GM18526 (cell line): ENCODE measurements around the gene METTL1.
A peak's percentile ranks its signal among the peaks of the same experiment; 100 is the strongest.

Experiments used
- POLR2A ChIP-seq: IDR thresholded peaks from 3 replicates; pipeline ENCODE4 v1.6.1; 2011; ENCODE audit not compliant: insufficient read length; ENCODE audit errors: extremely low read depth

METTL1 gene

DNA sequence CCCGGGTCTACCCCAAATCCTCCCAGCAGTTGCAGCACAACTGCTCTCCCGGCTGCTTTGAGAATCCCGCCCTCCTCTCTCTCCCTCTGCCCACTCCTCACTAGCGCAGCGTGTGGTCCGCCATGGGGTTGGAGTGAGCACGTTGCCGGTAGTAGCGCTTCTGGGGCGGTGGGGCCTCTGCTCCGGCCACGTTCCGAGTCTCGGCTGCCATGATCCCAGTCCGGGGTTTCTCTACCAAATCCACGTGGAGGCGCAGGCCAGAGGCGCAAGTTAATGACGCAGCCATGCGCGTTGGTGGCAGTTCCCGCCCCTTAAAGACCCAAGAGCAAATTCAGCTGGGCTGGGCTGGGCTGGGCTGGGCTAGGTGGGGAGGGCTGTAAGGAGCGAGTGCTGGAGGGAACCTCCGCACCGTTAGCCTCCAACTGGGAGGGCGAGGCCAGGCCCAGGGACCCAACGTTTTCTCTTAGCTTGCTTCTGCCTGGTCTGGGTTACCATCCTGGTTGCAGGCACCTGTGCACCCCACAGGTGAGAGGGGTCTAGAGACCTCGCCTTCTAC lies at the start of gene METTL1:
Gene METTL1 (minus strand): TSS at position 233 of the 556 bp plus-strand sequence. CDS start 22 bp downstream, at position 211.
- peak; percentile 80 for TF ChIP-seq POLR2A

DNA sequence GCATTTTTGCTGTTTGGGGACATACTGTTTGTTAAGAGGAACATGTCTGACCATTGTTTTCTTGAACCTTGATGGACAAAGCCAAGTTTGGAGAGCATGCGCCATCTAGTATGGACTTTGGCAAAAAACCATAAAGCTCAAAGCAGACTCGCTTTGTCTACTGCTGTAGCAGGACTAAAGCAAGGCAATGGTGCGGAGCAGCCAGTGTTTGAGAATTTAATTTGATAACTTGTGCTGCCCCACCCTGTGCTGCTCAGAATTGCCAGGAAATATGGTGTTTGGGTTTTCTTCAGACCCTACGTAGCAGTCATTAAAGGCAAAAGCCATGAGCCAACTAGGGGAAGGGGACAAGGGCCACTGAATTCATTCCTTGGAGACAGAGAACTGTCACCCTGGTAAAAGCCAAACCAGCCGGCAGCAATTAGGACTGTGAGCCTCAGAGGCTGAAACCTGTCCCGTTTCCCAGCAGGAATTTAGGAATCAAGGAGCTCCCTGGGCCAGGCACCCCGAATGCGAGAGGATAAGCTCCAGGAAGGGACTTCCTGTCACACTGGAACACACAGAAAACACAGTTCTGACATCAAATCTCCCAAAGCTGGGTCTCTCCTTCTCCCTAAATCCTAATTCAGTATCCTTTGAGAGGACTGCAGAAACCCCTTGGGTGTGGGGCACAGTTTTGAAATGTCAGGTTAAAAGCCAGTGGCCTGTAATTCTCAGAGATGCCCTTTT lies 45.5 kb upstream of the METTL1 start:
- TF ChIP-seq POLR2A, result no peak

DNA sequence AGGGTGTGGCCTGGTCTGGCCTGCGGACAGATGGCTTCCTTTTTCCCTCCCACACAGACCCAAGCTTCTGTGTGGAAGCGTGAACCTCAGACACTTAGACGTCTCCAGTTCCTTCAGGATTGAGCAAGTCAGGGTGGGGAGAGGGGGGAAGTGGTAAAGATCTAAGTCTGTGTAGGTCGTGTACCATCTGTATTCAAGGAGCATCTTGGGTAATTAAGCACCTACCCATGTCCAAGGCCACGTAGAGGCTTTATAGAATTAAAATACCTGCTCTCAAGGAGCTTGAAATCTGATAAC lies 44.9 kb upstream of the METTL1 start:
- TF ChIP-seq POLR2A, result no peak

DNA sequence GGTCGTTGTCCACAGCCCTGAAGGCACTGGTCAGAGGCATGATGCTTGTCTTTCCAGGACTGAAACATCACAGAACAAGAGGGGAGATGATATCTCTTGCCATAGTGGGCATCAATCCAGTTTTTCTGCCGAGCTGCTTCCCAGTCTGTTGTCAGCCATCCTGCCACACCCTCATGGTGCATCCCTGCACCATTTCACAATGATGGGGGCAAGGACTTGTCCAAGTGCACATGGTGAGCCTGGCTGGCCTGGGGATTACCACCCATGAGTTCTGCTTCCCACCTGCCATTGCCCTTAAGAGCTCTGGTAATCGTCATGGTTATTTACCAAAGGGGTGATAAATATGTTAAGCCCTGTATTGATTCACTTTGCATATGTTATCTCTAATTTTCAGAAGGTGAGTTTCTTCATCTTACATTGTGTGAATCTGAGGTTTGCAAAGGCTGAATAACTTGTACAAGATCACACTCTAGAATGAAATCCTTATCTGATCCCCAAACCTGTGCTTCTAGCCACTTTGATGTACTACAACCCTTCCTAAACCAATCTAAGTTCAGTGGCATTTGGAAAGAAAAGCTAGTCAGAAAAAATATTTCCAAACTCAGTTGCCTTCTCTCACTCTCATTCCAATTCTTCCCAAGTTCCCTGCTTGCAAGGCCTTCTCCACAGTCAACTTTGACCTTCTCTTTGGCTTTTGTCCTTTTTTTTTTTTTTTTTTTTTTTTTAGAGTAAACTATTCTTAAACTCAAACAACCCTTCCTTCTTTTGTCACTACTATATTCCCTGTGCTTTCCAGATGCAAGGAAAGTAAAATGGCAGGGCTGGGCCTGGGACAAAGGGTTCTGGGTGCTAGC lies 44.3 kb upstream of the METTL1 start:
- no peak for TF ChIP-seq POLR2A

DNA sequence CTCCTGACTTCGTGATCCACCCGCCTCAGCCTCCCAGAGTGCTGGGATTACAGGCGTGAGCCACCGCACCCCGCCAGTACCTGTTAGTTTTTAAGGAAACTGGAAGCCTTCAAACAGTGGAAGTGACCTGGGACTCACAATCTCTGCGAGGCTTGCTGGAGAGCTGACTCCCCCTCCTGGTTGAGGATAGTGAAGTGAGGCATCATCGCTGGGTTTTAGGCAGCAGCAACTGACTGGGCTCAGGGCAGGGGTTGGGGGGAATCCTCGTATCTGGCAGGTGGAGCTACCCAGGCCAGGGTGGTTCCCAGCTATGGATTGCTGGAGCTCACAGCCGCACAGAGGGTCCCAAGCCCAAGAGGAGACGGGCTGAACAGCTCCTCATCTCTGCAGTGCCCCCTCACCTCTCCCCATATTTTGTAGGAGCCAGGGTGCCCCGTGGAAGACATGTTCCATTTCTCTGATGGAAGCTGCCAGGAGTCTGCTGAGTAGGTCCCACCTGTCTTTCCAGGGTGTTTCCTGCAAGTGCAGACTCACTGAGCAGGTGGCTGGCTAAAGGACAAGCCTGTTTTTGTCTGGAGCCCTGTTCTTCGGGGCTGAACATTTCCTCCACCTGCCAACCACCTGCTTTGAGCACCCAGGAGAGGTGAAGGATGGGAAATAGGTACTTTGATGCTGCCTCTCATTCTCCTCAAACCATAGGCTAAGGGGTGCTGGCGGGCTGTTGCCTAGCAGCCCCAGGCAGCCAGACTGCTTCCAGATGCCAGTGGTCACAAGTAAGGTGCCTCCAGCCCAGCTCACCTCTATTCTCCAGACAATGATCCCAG lies 43.5 kb upstream of the METTL1 start:
- TF ChIP-seq POLR2A, result no peak

DNA sequence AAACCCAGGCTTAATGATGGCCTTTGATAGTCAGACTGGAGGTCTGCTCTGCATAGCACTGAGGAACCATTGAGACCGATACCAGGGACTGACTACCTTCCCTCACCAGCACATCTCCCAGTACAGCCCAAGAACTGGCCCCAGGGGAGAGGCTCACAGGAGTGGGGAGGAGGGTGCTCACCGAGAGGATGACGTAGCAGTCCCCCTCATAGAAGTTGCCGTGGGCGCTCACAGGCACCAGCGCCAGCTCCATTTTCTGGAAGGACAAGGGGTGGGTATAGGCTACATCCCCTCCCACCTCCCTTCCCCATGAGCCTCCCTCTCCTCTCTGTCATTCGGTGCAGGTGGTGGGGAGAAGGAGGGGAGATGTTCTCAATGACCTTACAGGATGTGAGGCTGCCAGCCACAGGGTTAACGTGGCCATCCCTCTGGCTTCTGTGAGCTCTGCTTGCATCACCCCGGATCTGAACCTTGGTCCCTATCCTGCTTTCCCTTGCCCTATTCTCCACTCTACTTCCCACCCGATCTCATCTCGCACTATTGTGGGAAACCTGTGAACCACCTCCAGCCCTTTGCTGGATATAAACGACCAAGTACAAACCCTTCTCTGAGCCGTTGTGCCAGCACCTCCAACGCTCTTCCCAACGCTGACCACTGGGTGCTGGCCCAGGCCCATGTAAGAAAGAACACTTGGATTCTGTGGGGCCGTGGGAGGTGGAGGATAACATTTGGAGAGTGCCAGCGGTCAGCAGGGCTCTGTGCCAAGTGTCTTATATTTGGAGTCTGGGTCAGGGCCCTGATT lies 42.3 kb upstream of the METTL1 start:
- TF ChIP-seq POLR2A, result no peak

DNA sequence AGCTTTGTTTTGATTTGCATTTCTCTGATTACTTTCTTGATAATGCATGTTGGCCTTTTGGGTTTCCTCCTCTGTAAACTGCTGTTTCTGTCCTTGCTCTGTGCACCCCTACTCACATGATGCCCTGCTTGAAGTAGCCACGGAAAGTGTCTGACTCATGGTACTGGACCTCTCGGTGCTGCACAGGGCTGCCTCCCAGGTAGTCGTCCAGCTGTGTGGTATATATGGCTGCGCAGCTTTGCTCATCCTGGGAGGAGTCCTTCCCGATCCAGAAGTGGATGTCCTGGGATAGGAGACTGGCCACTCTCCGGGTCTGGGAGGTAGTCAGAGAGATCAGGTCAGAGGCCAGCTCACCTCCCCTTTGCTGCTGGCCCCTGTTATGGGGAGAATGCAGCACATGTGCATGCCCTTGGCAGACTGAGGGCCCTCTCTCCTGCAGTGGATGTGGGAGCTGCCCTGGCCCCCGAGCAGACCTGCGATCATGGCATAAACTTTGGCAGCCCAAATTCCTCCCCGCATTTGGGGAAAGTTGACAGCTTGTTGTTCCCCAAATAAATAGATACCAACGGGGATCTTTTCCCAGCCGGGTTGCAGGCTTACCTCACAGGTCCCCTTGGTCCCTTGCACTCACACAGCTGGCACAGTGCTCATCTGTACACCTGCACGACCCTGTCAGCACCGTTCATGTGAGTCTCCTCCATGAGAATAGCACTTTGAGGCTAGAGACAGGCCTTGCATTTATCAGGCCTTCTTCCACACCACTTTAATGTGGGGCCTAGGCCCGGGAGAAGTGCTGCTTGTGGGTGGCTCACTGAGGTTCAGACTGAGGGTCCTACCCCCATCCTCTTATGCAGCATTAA lies 41.4 kb upstream of the METTL1 start:
- no peak for TF ChIP-seq POLR2A

DNA sequence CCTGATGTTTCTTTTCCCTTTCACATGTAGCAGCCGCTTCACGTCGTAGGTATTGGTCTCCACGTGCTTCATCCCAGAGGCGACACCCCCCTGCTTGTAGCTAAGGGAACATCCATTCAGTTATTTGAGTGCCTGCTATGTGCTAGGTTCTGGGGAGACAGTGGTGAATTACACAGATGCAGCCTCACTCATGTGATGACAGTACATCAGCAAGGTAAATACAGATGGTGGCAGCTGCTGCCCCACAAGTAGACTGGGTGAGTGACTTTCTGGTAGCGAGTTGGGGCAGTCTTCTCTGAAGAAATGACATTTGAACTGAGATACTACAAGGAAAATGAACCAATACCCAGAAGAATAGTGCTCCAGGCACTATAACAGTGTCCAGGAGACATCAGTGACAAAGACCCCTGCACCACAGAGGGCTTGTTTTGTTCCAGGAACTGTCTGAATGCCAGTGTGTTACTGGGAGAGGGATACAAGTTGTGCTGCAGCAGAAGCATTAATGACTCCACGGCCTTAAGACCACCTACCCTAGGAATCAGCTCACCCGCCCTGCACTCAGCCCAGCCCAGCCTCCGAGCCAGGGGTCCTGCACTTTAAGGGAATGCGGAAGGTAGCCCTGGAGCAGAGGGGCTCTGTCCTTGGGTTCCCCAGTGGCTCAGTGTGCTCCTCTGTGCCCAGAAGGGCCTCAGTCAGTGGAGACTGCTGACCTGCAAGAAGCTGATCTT lies 39.3 kb upstream of the METTL1 start:
- TF ChIP-seq POLR2A, result no peak

DNA sequence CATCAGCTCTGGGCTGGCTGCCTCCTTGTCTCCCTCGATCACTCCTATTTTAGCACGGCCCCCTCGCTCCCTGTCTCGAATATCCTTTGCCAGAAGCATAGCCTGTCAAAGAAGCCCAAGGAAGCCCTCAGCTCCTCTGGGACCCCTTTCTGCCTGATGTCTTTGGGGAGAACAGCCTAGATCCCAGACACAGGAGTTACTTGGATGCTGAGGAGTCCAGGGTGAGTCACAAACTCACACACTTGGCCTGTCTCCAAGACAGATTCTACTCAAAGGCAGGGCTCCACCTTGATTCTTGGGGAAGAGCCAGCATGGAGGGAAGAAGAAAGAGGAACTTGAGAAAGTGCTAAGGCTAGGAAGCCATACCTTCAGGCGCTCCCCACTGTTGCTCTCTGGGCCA lies 38.5 kb upstream of the METTL1 start:
- TF ChIP-seq POLR2A, result no peak

DNA sequence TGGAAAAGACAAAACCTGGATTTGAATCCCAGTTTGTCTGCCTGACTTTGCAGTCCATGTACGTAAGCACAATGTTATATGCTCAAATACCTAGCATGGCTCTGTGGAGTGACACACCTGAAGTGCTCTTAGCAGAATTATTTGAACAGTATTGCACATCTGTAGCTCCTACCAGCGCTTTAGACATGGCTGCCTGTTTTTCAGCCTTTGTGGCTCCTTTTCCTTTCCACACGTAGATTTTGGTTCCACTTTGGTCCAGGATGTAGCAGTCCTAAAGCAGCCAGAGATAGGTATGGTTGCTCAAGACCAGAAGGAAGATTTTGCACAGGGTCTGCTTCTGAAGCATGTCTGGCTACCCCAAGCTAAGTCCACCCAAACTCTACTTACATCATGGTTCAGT lies 37.5 kb upstream of the METTL1 start:
- no peak for TF ChIP-seq POLR2A

DNA sequence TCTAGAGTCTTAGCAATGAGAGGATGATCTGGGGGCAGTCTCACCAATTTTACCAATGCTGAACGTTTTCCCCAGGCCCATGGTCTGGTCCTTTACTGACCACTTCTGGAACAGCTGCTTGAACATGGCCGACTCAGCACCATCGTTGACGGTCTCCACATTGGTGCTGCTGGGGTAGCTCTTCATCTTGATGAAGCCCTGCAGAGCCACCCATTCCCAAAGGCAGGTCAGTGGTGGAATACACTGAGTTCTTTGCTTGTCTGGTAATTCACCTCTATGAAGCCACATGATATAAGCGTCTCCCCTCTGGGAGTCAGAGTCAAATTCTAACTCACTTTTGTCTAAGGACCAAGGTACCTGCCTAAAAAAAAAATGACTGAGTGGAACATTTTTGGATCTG lies 36.4 kb upstream of the METTL1 start:
- TF ChIP-seq POLR2A, result no peak

DNA sequence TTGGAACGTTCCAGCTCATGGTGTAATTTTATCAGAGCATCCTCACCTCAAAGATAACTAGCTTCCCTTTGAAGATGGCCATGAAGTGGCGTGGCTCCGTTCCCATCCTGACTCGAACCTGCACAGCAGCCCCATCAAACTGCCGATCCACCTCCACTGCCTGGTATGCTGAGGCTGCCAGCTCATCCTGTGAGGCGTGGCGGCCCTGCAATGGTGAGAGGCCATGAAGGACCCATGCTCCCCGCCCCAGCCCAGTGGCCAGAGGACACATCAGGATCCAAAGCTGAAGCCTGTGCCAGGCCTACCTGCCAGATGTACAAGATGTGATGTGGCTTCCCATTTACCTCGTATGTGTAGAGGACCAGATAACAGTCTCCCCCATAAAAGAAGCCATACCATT lies 35.4 kb upstream of the METTL1 start:
- TF ChIP-seq POLR2A, result no peak

DNA sequence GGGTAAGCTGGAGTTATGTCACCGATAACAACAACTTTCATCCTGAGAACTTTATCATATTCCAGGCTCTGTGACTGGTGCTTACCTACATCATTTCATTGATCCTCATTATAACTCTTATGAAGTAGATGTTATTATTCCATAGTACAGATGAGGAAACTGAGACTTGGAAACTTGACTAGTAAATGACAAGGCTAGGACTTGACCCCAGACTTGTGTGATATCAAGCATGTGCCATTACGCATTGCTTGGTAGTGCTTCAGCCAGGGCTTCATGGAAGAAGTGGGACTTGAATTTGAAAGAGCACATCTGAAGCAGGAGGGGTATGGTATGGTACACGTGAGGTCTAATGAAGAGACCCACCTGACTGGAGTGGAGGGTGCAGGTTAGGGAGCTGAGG lies 34.8 kb upstream of the METTL1 start:
- no peak for TF ChIP-seq POLR2A
